Measurements from ENCODE around the gene TMPRSS7. TPM values are rescaled to one million over a fixed set of nuclear protein-coding genes. Genes with fewer than 3 reads are reported as not detected.

The TMPRSS7 gene
- total RNA-seq, 1 donor from 2014 or later: not detected

DNA sequence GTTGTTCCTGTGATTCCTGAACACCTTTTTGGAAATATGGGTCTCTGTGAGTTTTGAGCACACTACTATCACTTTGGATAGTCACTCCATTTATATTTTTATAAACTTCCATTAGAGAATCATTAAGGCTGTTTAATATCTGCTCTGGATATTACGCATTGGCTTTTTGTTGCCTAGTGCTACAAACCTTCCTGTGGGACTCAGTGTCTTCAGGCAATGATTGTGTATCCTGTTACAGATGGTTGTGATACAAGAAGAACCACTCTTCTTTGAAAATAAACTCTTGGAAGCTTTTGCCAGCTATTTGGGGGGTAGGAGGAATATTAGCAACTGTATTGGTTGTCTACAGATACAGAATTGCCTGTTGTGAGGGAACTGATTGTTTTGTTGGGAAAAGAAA lies 82.9 kb downstream of the TMPRSS7 start:
- H3K4me3 Mint-ChIP-seq: no peak overlapping the region

DNA sequence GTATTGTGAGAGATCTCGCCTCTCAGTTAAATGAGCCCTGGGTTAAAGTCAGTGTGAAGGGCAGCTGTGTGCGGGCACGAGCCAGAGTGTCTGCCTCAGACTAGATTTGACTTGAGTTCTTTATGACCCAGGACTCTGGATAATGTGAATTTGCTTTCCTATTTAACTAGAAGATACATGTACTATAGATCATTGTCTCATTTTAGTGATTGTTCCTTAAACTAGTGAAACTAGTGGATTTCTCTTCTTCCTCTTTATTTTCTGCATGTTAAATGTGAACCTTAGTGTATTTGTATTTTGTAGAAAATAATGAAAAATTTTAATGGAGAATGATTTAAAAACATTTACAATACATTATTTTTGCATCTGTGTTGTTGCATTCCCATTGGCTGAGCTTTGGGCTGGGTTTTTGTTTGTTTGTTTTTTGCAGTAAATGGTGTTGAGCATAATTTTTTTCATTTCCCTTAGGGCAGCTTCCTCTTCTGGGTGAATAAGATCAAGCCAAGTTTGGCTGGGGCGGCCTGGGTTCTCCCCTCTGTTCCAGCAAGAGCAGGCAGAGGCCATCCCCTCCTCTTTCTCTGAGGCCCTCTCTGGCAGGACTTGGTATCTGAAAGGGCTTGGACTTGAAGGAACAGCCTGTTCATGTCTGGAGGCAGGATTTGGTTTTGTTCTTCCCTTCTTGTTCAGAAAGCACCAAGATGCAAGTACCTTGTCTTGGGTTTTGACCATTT lies 83.5 kb downstream of the TMPRSS7 start:
- H3K4me1 ChIP-seq: peaks cover 40% of the 10 kb centered on the region
- DNase-seq (ENCODE audit: low spot score): peak; percentile 25
- Mint-ChIP-seq H3K4me1 (peaks cover 24% of the 10 kb centered on the region), H3K36me3 (no peaks in the 10 kb centered on the region), H3K9me3 (no peaks in the 10 kb centered on the region), H3K4me3 (no peak overlapping the region), H3K27ac (no peak overlapping the region), H3K27me3 (ENCODE audit: insufficient read depth, low read depth) (peaks cover 2% of the 10 kb centered on the region)
- no peaks in the 10 kb centered on the region for H3K79me2 ChIP-seq (ENCODE audit: low read depth)
- H3K9me3 ChIP-seq (ENCODE audit: low read depth): no peaks in the 10 kb centered on the region
- H3K27ac ChIP-seq: no peak overlapping the region
- H4K20me1 ChIP-seq (ENCODE audit: low read depth): no peaks in the 10 kb centered on the region
- no peak overlapping the region for H2AFZ ChIP-seq (replicated peaks)
- H3K27me3 ChIP-seq: no peaks in the 10 kb centered on the region
- no peak overlapping the region for H3K9ac ChIP-seq
- H3K4me2 ChIP-seq: no peak overlapping the region
- no peak overlapping the region for H3K4me3 ChIP-seq
- peaks cover 33% of the 10 kb centered on the region for H3F3A ChIP-seq (ENCODE audit: low read depth)
- no peaks in the 10 kb centered on the region for H3K36me3 ChIP-seq
- TF ChIP-seq EZH2phosphoT487 (IDR thresholded peaks at IDR 0.05): no peak
- no peak for TF ChIP-seq EZH2 (IDR thresholded peaks at IDR 0.05)
- TF ChIP-seq, protein P1, sequence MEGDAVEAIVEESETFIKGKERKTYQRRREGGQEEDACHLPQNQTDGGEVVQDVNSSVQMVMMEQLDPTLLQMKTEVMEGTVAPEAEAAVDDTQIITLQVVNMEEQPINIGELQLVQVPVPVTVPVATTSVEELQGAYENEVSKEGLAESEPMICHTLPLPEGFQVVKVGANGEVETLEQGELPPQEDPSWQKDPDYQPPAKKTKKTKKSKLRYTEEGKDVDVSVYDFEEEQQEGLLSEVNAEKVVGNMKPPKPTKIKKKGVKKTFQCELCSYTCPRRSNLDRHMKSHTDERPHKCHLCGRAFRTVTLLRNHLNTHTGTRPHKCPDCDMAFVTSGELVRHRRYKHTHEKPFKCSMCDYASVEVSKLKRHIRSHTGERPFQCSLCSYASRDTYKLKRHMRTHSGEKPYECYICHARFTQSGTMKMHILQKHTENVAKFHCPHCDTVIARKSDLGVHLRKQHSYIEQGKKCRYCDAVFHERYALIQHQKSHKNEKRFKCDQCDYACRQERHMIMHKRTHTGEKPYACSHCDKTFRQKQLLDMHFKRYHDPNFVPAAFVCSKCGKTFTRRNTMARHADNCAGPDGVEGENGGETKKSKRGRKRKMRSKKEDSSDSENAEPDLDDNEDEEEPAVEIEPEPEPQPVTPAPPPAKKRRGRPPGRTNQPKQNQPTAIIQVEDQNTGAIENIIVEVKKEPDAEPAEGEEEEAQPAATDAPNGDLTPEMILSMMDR (IDR thresholded peaks at IDR 0.05): no peak

More for the DNA sequence above, 82.9 kb downstream of the TMPRSS7 start:
- Histone ChIP-seq H3K4me2 (no peak overlapping the region), H3K79me2 (ENCODE audit: low read depth) (no peaks in the 10 kb centered on the region), H3K4me1 (peaks cover 40% of the 10 kb centered on the region), H3K9ac (no peak overlapping the region), H4K20me1 (ENCODE audit: low read depth) (no peaks in the 10 kb centered on the region), H3K27me3 (no peaks in the 10 kb centered on the region), H3K9me3 (ENCODE audit: low read depth) (no peaks in the 10 kb centered on the region), H2AFZ (replicated peaks) (no peak overlapping the region), H3K27ac (no peak overlapping the region), H3K4me3 (no peak overlapping the region), H3K36me3 (no peaks in the 10 kb centered on the region), H3F3A (ENCODE audit: low read depth) (peaks cover 33% of the 10 kb centered on the region)
- peaks cover 24% of the 10 kb centered on the region for H3K4me1 Mint-ChIP-seq
- TF ChIP-seq EZH2 (IDR thresholded peaks at IDR 0.05) (no peak), EZH2phosphoT487 (IDR thresholded peaks at IDR 0.05) (no peak)
- TF ChIP-seq, protein P1 (IDR thresholded peaks at IDR 0.05): no peak
- no peaks in the 10 kb centered on the region for H3K9me3 Mint-ChIP-seq
- no peak overlapping the region for H3K27ac Mint-ChIP-seq
- H3K27me3 Mint-ChIP-seq (ENCODE audit: insufficient read depth, low read depth): peaks cover 2% of the 10 kb centered on the region
- DNase-seq (ENCODE audit: low spot score): no peak
- no peaks in the 10 kb centered on the region for H3K36me3 Mint-ChIP-seq

DNA sequence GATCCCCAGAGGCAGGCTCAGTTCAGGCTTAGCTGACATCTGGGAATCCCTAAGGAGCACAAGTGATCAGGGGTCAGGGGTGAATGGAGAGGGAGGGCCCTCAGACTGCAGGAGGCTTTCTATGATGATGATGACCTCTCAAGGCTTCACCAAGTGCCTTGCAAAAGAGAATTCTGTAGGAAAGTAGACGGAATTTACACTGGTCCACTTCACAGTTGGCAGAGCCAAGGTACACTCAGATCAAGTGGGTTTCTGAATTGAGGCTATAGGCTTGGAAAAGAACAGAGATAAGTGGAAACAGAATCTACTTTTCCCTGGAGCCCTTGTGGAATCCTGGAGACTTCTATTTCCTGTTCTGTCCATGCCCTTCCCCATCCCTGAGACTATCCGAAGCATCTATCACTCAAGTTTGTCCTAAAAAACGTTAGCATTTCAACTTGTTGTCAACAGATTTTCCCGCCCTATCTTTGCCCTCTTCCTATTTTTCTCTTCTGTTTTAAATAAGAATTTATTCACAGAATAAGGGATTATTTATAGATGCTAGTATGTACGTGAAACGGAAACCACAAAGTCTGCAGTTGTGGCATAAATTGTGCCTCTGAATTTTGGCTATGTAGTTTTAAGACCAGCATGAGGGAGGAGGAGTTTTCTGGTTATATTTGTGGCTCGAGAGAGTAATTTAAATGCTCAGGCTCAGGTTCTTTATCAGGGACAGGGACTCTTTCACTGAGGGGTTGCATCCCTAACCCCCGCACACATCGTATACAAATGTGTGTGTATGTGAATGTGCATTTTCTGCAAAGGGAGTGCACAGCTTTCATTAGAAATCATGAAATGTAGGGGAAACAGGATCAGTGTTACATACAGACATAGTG lies 85.7 kb downstream of the TMPRSS7 start:
- H3K79me2 ChIP-seq (ENCODE audit: low read depth): no peaks in the 10 kb centered on the region
- H3K27ac Mint-ChIP-seq: peak overlapping the region; percentile 34

More for the DNA sequence above, 85.7 kb downstream of the TMPRSS7 start:
- Histone ChIP-seq H2AFZ (replicated peaks) (no peak overlapping the region), H3K4me1 (peaks cover 41% of the 10 kb centered on the region), H3K27ac (no peak overlapping the region), H3F3A (ENCODE audit: low read depth) (peaks cover 33% of the 10 kb centered on the region), H3K4me2 (peak overlapping the region; percentile 58), H3K4me3 (no peak overlapping the region), H3K9ac (no peak overlapping the region), H4K20me1 (ENCODE audit: low read depth) (no peaks in the 10 kb centered on the region), H3K36me3 (no peaks in the 10 kb centered on the region), H3K9me3 (ENCODE audit: low read depth) (no peaks in the 10 kb centered on the region), H3K27me3 (no peaks in the 10 kb centered on the region)
- Mint-ChIP-seq H3K9me3 (no peaks in the 10 kb centered on the region), H3K36me3 (no peaks in the 10 kb centered on the region), H3K4me3 (no peak overlapping the region), H3K27me3 (ENCODE audit: insufficient read depth, low read depth) (peaks cover 6% of the 10 kb centered on the region), H3K4me1 (peaks cover 28% of the 10 kb centered on the region)
- TF ChIP-seq EZH2phosphoT487 (IDR thresholded peaks at IDR 0.05) (no peak), EZH2 (IDR thresholded peaks at IDR 0.05) (no peak)
- TF ChIP-seq, protein P1 (IDR thresholded peaks at IDR 0.05): no peak
- no peak for DNase-seq (ENCODE audit: low spot score)
